H1 (cell line): ENCODE measurements around the gene C15orf62. TPM values are rescaled to one million over a fixed set of nuclear protein-coding genes. Genes with fewer than 3 reads are reported as not detected.

Source experiments
- CTCF ChIA-PET: fragments of 300-600 bp; sonication (Branson Sonifier 250); formaldehyde crosslinking; loops from one replicate; lab custom pipeline; 2021; ENCODE audit not compliant: partially characterized antibody; lab: Charles Lee
- POLR2A ChIA-PET: fragments of 300-600 bp; sonication (Branson Sonifier 250); formaldehyde crosslinking; loops from one replicate; lab custom pipeline; 2021; ENCODE audit warnings: inconsistent platforms; ENCODE audit not compliant: partially characterized antibody; lab: Charles Lee
- DNase-seq, 2 experiments: peaks; one replicate each; pipeline versions ENCODE4 v3.0.0 to v3.0.0-alpha.2; 2010 to 2022; ENCODE audit warnings: low spot score in 2 of 2, low read depth in 1 of 2, mixed read lengths in 1 of 2
- FAIRE-seq: peaks from 2 replicates; lab custom pipeline; 2011; peaks lifted over from hg19 to GRCh38; lab: Jason Lieb, UNC
- H2AFZ ChIP-seq: 2 replicates; pipeline ENCODE4 v1.8.1; 2012; ENCODE audit warnings: low read length, inconsistent platforms
- H2AK5ac ChIP-seq: 2 replicates; pipeline ENCODE4 v1.6.1; 2013; ENCODE audit warnings: low read depth, low read length
- H2BK120ac ChIP-seq: replicated peaks from 2 replicates; pipeline ENCODE3; 2013; ENCODE audit warnings: low read depth, low read length, inconsistent platforms
- H2BK12ac ChIP-seq: 2 replicates; pipeline ENCODE4 v1.6.1; 2013; ENCODE audit warnings: low read depth, low read length
- H2BK15ac ChIP-seq: 2 replicates; pipeline ENCODE4 v1.6.1; 2013; ENCODE audit warnings: low read length
- H2BK20ac ChIP-seq: 2 replicates; pipeline ENCODE4 v1.6.1; 2013; ENCODE audit warnings: low read length
- H2BK5ac ChIP-seq: 2 replicates; pipeline ENCODE4 v1.6.1; 2013; ENCODE audit warnings: low read depth, low read length
- H3K14ac ChIP-seq: 2 replicates; pipeline ENCODE4 v1.6.1; 2013; ENCODE audit warnings: inconsistent platforms; ENCODE audit not compliant: insufficient read length
- H3K18ac ChIP-seq: 2 replicates; pipeline ENCODE4 v1.6.1; 2013; ENCODE audit warnings: low read length; ENCODE audit errors: extremely low read depth
- H3K23ac ChIP-seq: 2 replicates; pipeline ENCODE4 v1.6.1; 2013; ENCODE audit warnings: inconsistent platforms; ENCODE audit not compliant: insufficient read length
- H3K23me2 ChIP-seq: 2 replicates; pipeline ENCODE4 v1.6.1; 2013; ENCODE audit warnings: low read depth, low read length
- H3K27ac ChIP-seq: 2 replicates; pipeline ENCODE4 v1.6.1; 2011; ENCODE audit warnings: low read depth, low read length, inconsistent platforms
- H3K27me3 ChIP-seq, 4 experiments: replicated peaks in 1 of 4; 1 replicate in 1 of 4; 2 replicates in 3 of 4; pipeline versions ENCODE4 v1.6.1 to v1.8.1; 2011 to 2013; ENCODE audit warnings: low read length in 3 of 4, mild to moderate bottlenecking in 3 of 4, inconsistent platforms in 2 of 4, mixed read lengths in 2 of 4, moderate library complexity in 1 of 4; ENCODE audit not compliant: control insufficient read depth in 3 of 4, insufficient read depth in 3 of 4; ENCODE audit errors: extremely low read depth in 1 of 4
- H3K36me3 ChIP-seq, 4 experiments: 2 replicates each; pipeline versions ENCODE4 v1.6.1 to v1.8.1; 2011 to 2013; ENCODE audit warnings: mild to moderate bottlenecking in 4 of 4, low read length in 3 of 4, moderate library complexity in 2 of 4, control low read depth in 1 of 4, inconsistent platforms in 1 of 4; ENCODE audit not compliant: insufficient read depth in 4 of 4, control insufficient read depth in 2 of 4
- H3K4ac ChIP-seq: replicated peaks from 2 replicates; pipeline ENCODE3; 2013; ENCODE audit warnings: low read length, low read depth, mixed read lengths, inconsistent platforms; ENCODE audit not compliant: insufficient read length
- H3K4me1 ChIP-seq, 4 experiments: replicated peaks in 1 of 4; 1 replicate in 1 of 4; 2 replicates in 3 of 4; pipeline versions ENCODE4 v1.6.1 to v1.8.1; 2011 to 2013; ENCODE audit warnings: low read length in 3 of 4, inconsistent platforms in 2 of 4, mixed read lengths in 1 of 4; ENCODE audit not compliant: insufficient read depth in 4 of 4, control insufficient read depth in 3 of 4
- H3K4me2 ChIP-seq, 2 experiments: 2 replicates each; pipeline versions ENCODE4 v1.6.1 to v1.8.1; 2011 to 2013; ENCODE audit warnings: low read depth in 2 of 2, low read length in 2 of 2, control low read depth in 1 of 2, inconsistent platforms in 1 of 2, mild to moderate bottlenecking in 1 of 2; ENCODE audit not compliant: insufficient read depth in 1 of 2
- H3K4me3 ChIP-seq, 4 experiments: fragments of 200-600, 300-600 bp in 1 of 4; sonication (generic), shearing (Covaris generic), sonication (Bioruptor Twin) in 1 of 4; 2 replicates each; pipeline versions ENCODE4 v1.5.1 to v1.8.1; 2011 to 2016; ENCODE audit warnings: low read length in 4 of 4, low read depth in 3 of 4, control low read depth in 2 of 4, inconsistent platforms in 2 of 4, mild to moderate bottlenecking in 2 of 4, mixed read lengths in 1 of 4, moderate library complexity in 1 of 4; ENCODE audit not compliant: insufficient read depth in 2 of 4; ENCODE audit errors: extremely low read depth in 1 of 4
- H3K56ac ChIP-seq: replicated peaks from 2 replicates; pipeline ENCODE3; 2013; ENCODE audit warnings: low read depth, mild to moderate bottlenecking, mixed read lengths, low read length, inconsistent platforms; ENCODE audit not compliant: insufficient read length
- H3K79me1 ChIP-seq: 2 replicates; pipeline ENCODE4 v1.6.1; 2013; ENCODE audit warnings: low read depth, low read length, control low read depth
- H3K79me2 ChIP-seq, 2 experiments: 2 replicates each; pipeline versions ENCODE4 v1.6.1 to v1.8.1; 2012 to 2013; ENCODE audit warnings: low read length in 2 of 2, mild to moderate bottlenecking in 2 of 2, inconsistent platforms in 1 of 2; ENCODE audit not compliant: insufficient read depth in 2 of 2, control insufficient read depth in 1 of 2
- H3K9ac ChIP-seq, 4 experiments: replicated peaks in 1 of 4; 1 replicate in 1 of 4; 2 replicates in 3 of 4; pipeline versions ENCODE4 v1.6.1 to v1.8.1; 2011 to 2013; ENCODE audit warnings: low read depth in 3 of 4, low read length in 3 of 4, control low read depth in 2 of 4, mild to moderate bottlenecking in 2 of 4, moderate library complexity in 2 of 4, inconsistent platforms in 1 of 4; ENCODE audit errors: extremely low read depth in 1 of 4
- H3K9me3 ChIP-seq, 2 experiments: 2 replicates each; pipeline versions ENCODE4 v1.6.1 to v1.8.1; 2012 to 2013; ENCODE audit warnings: mild to moderate bottlenecking in 2 of 2, moderate library complexity in 2 of 2, control low read depth in 1 of 2, inconsistent platforms in 1 of 2, low read depth in 1 of 2, low read length in 1 of 2, mixed read lengths in 1 of 2; ENCODE audit not compliant: insufficient read depth in 2 of 2
- H4K20me1 ChIP-seq, 2 experiments: replicated peaks in 1 of 2; 2 replicates each; pipeline versions ENCODE3 to v1.8.1; 2011 to 2013; ENCODE audit warnings: inconsistent platforms in 2 of 2, low read length in 2 of 2, mild to moderate bottlenecking in 1 of 2; ENCODE audit not compliant: insufficient read depth in 2 of 2, control insufficient read depth in 1 of 2
- H4K5ac ChIP-seq: 2 replicates; pipeline ENCODE4 v1.6.1; 2013; ENCODE audit warnings: low read length, low read depth, mixed read lengths, inconsistent platforms; ENCODE audit not compliant: insufficient read length
- H4K8ac ChIP-seq: 2 replicates; pipeline ENCODE4 v1.8.0; 2013; ENCODE audit warnings: mild to moderate bottlenecking, moderate library complexity, low read length, inconsistent platforms; ENCODE audit not compliant: insufficient read depth; ENCODE audit errors: extremely low read depth
- H4K91ac ChIP-seq: replicated peaks from 2 replicates; pipeline ENCODE3; 2013; ENCODE audit warnings: low read length, mixed read lengths, inconsistent platforms; ENCODE audit not compliant: insufficient read length
- CREB1 ChIP-seq: IDR thresholded peaks from 2 replicates; pipeline ENCODE4 v1.6.1; 2012; ENCODE audit warnings: inconsistent platforms
- CTCF ChIP-seq, 3 experiments: IDR thresholded peaks; 1 replicate in 2 of 3; 2 replicates in 1 of 3; pipeline versions ENCODE4 v1.5.1 to v1.6.1; 2011; ENCODE audit warnings: low read length in 3 of 3, mild to moderate bottlenecking in 3 of 3, inconsistent platforms in 2 of 3, low read depth in 1 of 3, moderate library complexity in 1 of 3; ENCODE audit not compliant: insufficient read depth in 1 of 3; ENCODE audit errors: control extremely low read depth in 1 of 3
- RNF2 ChIP-seq: fragments of 200-900, 300-1000 bp; sonication (generic); IDR thresholded peaks from 2 replicates; pipeline ENCODE4 v1.7.1; 2016; ENCODE audit warnings: borderline replicate concordance, low read depth, mild to moderate bottlenecking, antibody characterized with exemption, low read length; ENCODE audit not compliant: poor library complexity, severe bottlenecking; ENCODE audit errors: missing control alignments
- SRF ChIP-seq: IDR thresholded peaks from 2 replicates; pipeline ENCODE4 v1.6.1; 2011; ENCODE audit warnings: mild to moderate bottlenecking, low read depth, low read length, moderate library complexity
- WGBS, 2 experiments: shearing (Covaris generic) in 1 of 2; methylation state at CpG; one replicate each; pipeline versions ENCODE4 v1.1.6 to v1.1.7; 2013 to 2015; ENCODE audit warnings: low lambda C conversion rate in 2 of 2, mixed read lengths in 2 of 2, inconsistent platforms in 1 of 2, low coverage in 1 of 2, missing lambda C conversion rate in 1 of 2; ENCODE audit not compliant: insufficient replicate concordance in 2 of 2, insufficient coverage in 1 of 2, insufficient read length in 1 of 2; ENCODE audit errors: extremely low coverage in 1 of 2, missing lambda C conversion rate in 1 of 2; 5-methylcytosine and 5-hydroxymethylcytosine counted together
- polyA plus RNA-seq, 7 experiments: library from polyadenylated mRNA; depleted of rRNA in 3 of 7; stranded (reverse) in 5 of 7; unstranded in 2 of 7; fragments of >200 nt in 5 of 7; fragments of 200-250 nt in 2 of 7; gene quantifications; 1 replicate in 5 of 7; 2 replicates in 1 of 7; 4 replicates in 1 of 7; pipeline versions ENCODE4 v1.2.1 to v1.2.3, GENCODE V29; 2011 to 2013; ENCODE audit warnings: missing spikeins in 2 of 7, mixed read lengths in 2 of 7
- total RNA-seq: library from RNA; stranded (reverse); fragmentation: NEBNext Ultra II Directional; extraction: Animal tissue kit (Norgen Biotek cat#: 25700); gene quantifications from 2 replicates; pipeline ENCODE4 v1.2.1, GENCODE V29; 2021

Gene C15orf62
- total and polyA plus RNA-seq, 2 of the 8 experiments (the other 6 are each of a cell fraction or from before 2014, with no cell fraction given) = 0.06 to 0.56 TPM

GRCh38 chr15:40792394-40792793, 22.6 kb downstream of the C15orf62 start:
- ChIA-PET CTCF (interaction anchor here (1.8 to 2.0 kb wide), 4 partner anchors 10 to 102 kb away, joined by 5 to 8 read pairs (median 8); partner anchors contain the start of gene VPS18), POLR2A (interaction anchor here (0.8 kb wide), 1 partner anchor 12 kb away, joined by 4 read pairs; no protein-coding TSS in a partner anchor)
- Histone ChIP-seq H3K4ac (no peak overlapping the region), H4K8ac (no peak overlapping the region), H3K36me3 (no peaks in the 10 kb centered on the region; a peak in 1 of 8 replicates), H2AFZ (no peak overlapping the region), H4K91ac (no peak overlapping the region), H2BK120ac (no peak overlapping the region), H3K23ac (no peak overlapping the region), H4K20me1 (peaks cover 2 to 3% of the 10 kb centered on the region in 2 experiments), H3K9me3 (no peaks in the 10 kb centered on the region), H3K23me2 (no peaks in the 10 kb centered on the region; the same call in 1 of the 2 replicates), H3K56ac (no peak overlapping the region), H3K18ac (no peak overlapping the region), H3K9ac (no peak overlapping the region), H2BK5ac (no peak overlapping the region), H2BK12ac (no peak overlapping the region), H2AK5ac (no peak overlapping the region), H3K79me1 (peaks cover 4% of the 10 kb centered on the region), H3K4me1 (peaks cover 8 to 17% (median 12%) of the 10 kb centered on the region in 4 experiments), H3K14ac (no peak overlapping the region), H3K4me2 (no peak overlapping the region), H3K27ac (no peak overlapping the region), H3K79me2 (peaks cover 0 to 11% of the 10 kb centered on the region in 2 experiments; a peak in 2 of 4 replicates), H4K5ac (no peak overlapping the region), H2BK15ac (no peak overlapping the region), H3K4me3 (no peak overlapping the region), H2BK20ac (no peak overlapping the region), H3K27me3 (no peaks in the 10 kb centered on the region)
- 85% methylated on average over 3 of the region's 3 CpGs; no CpG with 5 or more reads in 1 of the 2 experiments for WGBS, 2 experiments
- DNase-seq (no peak), FAIRE-seq (no peak)
- TF ChIP-seq SRF = no peak
- TF ChIP-seq CREB1 = no peak
- TF ChIP-seq RNF2 = no peak
- no peak for TF ChIP-seq CTCF (IDR thresholded peaks at IDR 0.05; ENCODE audit: control extremely low read depth in 1 of 3, insufficient read depth in 1 of 3, low read depth in 1 of 3, low read length in 3 of 3)
